ENCODE measurements around the gene MFSD6. TPM values are rescaled to one million over a fixed set of nuclear protein-coding genes. Genes with fewer than 3 reads are reported as not detected.

Gene MFSD6
- total and polyA plus RNA-seq, 2 of the 8 experiments (the other 6 are each of a cell fraction or from before 2014, with no cell fraction given) = 1.8 to 5.1 TPM

GRCh38 chr2:190447766-190448165 is 39.6 kb downstream of the MFSD6 start:
- Histone ChIP-seq H4K8ac (ENCODE audit: extremely low read depth, insufficient read depth, low read length) (no peak overlapping the region), H2BK20ac (ENCODE audit: low read length) (no peak overlapping the region), H2BK120ac (replicated peaks; ENCODE audit: low read depth, low read length) (no peak overlapping the region), H3K27ac (ENCODE audit: low read depth, low read length) (no peak overlapping the region), H2AFZ (ENCODE audit: low read length) (no peak overlapping the region), H3K4me3 (ENCODE audit: extremely low read depth in 1 of 4, insufficient read depth in 2 of 4, low read depth in 3 of 4, low read length in 4 of 4) (no peak overlapping the region), H4K20me1 (replicated peaks in 1 of 2; ENCODE audit: control insufficient read depth in 1 of 2, insufficient read depth in 2 of 2, low read length in 2 of 2) (peaks cover 0 to 2% of the 10 kb centered on the region in 2 experiments), H3K79me1 (ENCODE audit: low read depth, low read length) (no peaks in the 10 kb centered on the region), H2AK5ac (ENCODE audit: low read depth, low read length) (no peak overlapping the region), H4K91ac (replicated peaks; ENCODE audit: insufficient read length, low read length) (no peak overlapping the region), H3K14ac (ENCODE audit: insufficient read length) (no peak overlapping the region), H3K36me3 (ENCODE audit: control insufficient read depth in 2 of 4, insufficient read depth in 4 of 4, low read length in 3 of 4) (no peaks in the 10 kb centered on the region), H3K4me2 (ENCODE audit: insufficient read depth in 1 of 2, low read depth in 2 of 2, low read length in 2 of 2) (no peak overlapping the region), H3K79me2 (ENCODE audit: control insufficient read depth in 1 of 2, insufficient read depth in 2 of 2, low read length in 2 of 2) (no peaks in the 10 kb centered on the region), H2BK5ac (ENCODE audit: low read depth, low read length) (no peak overlapping the region), H3K23ac (ENCODE audit: insufficient read length) (no peak overlapping the region), H3K18ac (ENCODE audit: extremely low read depth, low read length) (no peak overlapping the region), H3K4me1 (replicated peaks in 1 of 4; ENCODE audit: control insufficient read depth in 3 of 4, insufficient read depth in 4 of 4, low read length in 3 of 4) (no peaks in the 10 kb centered on the region), H3K9me3 (ENCODE audit: insufficient read depth in 2 of 2, low read depth in 1 of 2, low read length in 1 of 2) (no peaks in the 10 kb centered on the region), H3K56ac (replicated peaks; ENCODE audit: insufficient read length, low read depth, low read length) (no peak overlapping the region), H4K5ac (ENCODE audit: insufficient read length, low read depth, low read length) (no peak overlapping the region), H2BK12ac (ENCODE audit: low read depth, low read length) (no peak overlapping the region), H3K4ac (replicated peaks; ENCODE audit: insufficient read length, low read depth, low read length) (no peak overlapping the region), H2BK15ac (ENCODE audit: low read length) (no peak overlapping the region), H3K23me2 (ENCODE audit: low read depth, low read length) (no peaks in the 10 kb centered on the region), H3K27me3 (replicated peaks in 1 of 4; ENCODE audit: control insufficient read depth in 3 of 4, extremely low read depth in 1 of 4, insufficient read depth in 3 of 4, low read length in 3 of 4) (no peaks in the 10 kb centered on the region), H3K9ac (replicated peaks in 1 of 4; ENCODE audit: extremely low read depth in 1 of 4, low read depth in 3 of 4, low read length in 3 of 4) (no peak overlapping the region)
- ChIA-PET POLR2A (ENCODE audit: partially characterized antibody) (interaction anchor here (1.3 kb wide), 1 partner anchor 10 kb away, joined by 3 read pairs; no protein-coding TSS in a partner anchor), CTCF (ENCODE audit: partially characterized antibody) (interaction anchor here (0.8 to 2.9 kb wide), 4 partner anchors 10 to 65 kb away, joined by 3 to 15 read pairs (median 5); no protein-coding TSS in a partner anchor)
- DNase-seq (ENCODE audit: low read depth in 1 of 2, low spot score in 2 of 2) = no peak
- FAIRE-seq = no peak
- TF ChIP-seq, protein P1, sequence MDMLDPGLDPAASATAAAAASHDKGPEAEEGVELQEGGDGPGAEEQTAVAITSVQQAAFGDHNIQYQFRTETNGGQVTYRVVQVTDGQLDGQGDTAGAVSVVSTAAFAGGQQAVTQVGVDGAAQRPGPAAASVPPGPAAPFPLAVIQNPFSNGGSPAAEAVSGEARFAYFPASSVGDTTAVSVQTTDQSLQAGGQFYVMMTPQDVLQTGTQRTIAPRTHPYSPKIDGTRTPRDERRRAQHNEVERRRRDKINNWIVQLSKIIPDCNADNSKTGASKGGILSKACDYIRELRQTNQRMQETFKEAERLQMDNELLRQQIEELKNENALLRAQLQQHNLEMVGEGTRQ (IDR thresholded peaks at IDR 0.05; ENCODE audit: low read length) = no peak
- TF ChIP-seq RXRA (IDR thresholded peaks at IDR 0.05; ENCODE audit: insufficient read depth, low read depth, low read length) (no peak), NANOG (IDR thresholded peaks at IDR 0.05; ENCODE audit: insufficient read depth, low read depth, low read length, poor library complexity, severe bottlenecking) (no peak), CTCF (IDR thresholded peaks at IDR 0.05; ENCODE audit: control extremely low read depth in 1 of 3, insufficient read depth in 1 of 3, low read depth in 1 of 3, low read length in 3 of 3) (no peak)
- TF ChIP-seq, protein P2, sequence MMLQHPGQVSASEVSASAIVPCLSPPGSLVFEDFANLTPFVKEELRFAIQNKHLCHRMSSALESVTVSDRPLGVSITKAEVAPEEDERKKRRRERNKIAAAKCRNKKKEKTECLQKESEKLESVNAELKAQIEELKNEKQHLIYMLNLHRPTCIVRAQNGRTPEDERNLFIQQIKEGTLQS (IDR thresholded peaks at IDR 0.05; ENCODE audit: insufficient read depth, low read depth, low read length) = no peak
